ENCODE data around the gene SDE2.
"Not testable (repeated sequence)": the region's sequence is repeated elsewhere in the genome, so short reads cannot be mapped to it uniquely, and the experiment has no call there.

Gene SDE2

DNA sequence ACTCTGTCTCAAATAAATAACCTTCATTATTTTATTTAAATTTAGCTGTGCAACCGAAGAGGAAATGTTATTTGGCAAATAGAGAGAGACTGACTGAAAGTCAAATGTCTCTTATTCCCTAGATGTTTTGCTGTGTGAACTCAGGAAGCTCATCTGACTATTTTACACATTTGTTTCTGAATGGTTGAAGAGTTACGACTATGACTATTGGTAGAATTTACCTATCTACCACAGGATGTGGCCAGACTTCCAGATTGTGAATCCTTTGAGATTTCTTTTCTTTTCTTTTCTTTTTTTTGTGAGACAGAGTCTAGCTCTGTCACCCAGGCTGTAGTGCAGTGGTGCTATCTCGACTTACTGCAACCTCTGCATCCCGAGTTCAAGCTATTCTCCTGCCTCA lies 5.3 kb upstream of the SDE2 start:
- DNase-seq, result no peak

GRCh38 chr1:226003502-226004170 lies 4.5 kb upstream of the SDE2 start:
- DNase-seq, result no peak

GRCh38 chr1:226002667-226003501 lies 3.7 kb upstream of the SDE2 start:
- peak; percentile 44 for DNase-seq

- peak; percentile 15 for DNase-seq
These were observed 3.0 kb upstream of the SDE2 start for GRCh38 chr1:226001963-226002666.

GRCh38 chr1:226001088-226001487 lies 1.9 kb upstream of the SDE2 start:
- no peak for DNase-seq

GRCh38 chr1:226000493-226001081 lies 1.4 kb upstream of the SDE2 start:
- not testable (repeated sequence) for DNase-seq

DNA sequence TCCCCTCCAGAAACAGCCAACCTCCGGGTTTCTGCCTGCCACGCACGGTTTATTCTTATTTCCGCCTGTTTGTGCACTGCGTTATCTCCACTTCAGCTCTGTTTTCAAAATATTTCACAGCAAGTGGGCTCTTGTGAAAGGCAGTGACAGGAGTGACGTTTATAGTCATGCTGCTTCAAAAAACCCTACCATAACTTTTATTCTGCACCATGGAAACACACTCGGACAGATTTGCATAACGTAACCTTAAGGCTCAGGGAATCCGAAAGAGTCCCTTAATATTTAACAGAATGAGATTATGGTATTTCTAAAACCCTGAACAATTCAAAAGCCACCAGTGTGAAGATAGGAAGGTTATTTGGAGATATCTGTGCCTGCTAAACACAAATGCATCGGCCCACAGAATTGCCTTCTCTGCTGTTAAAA lies 782 bp upstream of the SDE2 start:
- no peak for DNase-seq

DNA sequence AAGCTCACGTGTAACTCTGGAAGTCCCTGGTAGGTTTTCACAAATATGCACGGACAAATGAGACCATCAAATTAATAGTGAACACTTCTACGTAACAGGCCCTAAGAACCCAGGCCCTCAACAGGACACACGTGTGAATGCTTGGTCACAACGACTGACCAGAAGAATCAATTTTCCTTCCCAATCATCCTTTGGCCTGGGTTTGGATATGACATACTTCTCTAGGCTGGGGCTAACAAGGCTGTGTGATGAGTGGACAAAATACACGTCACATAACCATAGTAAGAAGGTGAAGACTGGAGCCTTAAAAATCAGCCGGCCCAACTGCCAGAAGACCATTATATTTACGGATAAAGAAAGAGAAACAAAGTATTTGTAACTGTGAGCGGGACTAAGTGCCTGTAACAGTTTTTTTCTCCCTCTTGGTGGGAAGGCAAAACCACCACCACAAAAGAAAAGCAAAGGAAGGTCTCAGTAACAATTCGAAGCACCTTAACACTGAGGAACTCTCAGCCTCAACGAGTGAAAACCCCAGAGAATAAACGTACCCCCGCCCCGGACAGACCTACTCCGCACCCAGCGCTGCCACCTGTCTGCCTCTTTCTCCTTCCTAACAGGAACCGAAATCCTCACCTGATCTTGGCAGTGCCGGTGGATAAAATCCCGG lies 450 bp downstream of the SDE2 start:
- DNase-seq, result no peak

- DNase-seq, result no peak
These were observed 2.1 kb downstream of the SDE2 start for GRCh38 chr1:225996946-225997545.

- DNase-seq, result no peak
These were observed 3.0 kb downstream of the SDE2 start for GRCh38 chr1:225995919-225996864.

GRCh38 chr1:225990705-225991464 lies 8.3 kb downstream of the SDE2 start:
- no peak for DNase-seq

DNA sequence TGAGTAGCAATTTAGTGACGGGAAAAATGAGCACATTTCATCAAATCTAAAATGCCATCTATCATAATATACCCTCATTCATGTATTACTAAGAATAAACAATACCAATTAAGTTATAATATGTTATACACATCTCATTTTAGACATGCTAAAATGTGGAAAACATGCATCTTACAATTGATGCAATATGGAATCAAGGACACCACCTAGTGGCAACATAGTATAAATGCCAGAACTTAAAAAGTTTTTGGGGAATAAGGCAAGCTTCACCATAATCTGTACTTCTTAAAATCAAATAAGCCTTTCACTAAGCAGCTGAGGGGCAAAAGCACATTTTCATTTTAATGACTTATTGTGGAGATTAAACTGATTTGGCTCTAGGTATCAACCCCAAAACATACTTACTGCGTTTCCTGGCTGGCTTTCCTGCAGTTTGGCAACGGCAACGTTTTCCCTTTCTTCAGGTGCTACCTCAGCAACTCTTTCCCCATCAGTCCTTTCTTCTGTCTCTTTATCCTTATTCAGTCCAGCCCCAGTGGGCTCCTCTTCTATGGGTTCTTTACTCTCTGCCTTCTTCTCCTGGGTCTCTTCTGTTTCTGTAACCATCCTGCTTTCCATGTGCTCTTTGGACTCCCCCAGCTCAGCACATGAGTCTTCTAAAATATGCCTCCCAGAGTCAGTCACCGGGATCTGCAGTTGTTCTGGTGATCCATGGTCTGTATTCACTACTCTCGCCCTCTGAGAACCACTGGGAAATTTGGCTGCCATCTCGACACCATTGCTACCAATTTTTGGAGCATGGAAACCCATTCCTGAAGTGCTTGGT lies 11.4 kb downstream of the SDE2 start:
- DNase-seq, result peak; percentile 35

- DNase-seq, result no peak
These were observed 17.4 kb downstream of the SDE2 start for GRCh38 chr1:225981714-225982113.

GRCh38 chr1:225980005-225980836 lies 18.9 kb downstream of the SDE2 start:
- no peak for DNase-seq

DNA sequence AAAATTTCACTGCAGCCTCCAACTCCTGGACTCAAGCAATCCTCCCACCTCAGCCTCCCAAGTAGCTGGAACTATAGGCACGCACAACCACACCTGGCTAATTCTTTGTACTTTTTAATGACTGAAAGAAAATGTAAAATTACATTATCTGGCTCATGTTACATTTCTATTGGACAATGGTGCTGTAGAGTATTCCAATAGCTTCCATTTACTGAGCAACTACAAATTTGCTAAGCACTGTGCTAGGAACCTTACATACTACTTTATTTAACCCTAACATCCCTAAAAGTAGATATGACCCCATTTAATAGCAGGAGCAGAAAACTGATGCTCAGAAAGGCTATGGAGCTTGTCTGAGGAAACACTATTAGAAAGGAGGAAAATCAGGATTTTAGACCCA lies 19.7 kb downstream of the SDE2 start:
- no peak for DNase-seq

GRCh38 chr1:225977937-225978748 lies 21.0 kb downstream of the SDE2 start:
- no peak for DNase-seq

- DNase-seq, result not testable (repeated sequence)
These were observed 24.0 kb downstream of the SDE2 start for GRCh38 chr1:225975146-225975545.

- DNase-seq, result no peak
These were observed 24.7 kb downstream of the SDE2 start for GRCh38 chr1:225974454-225974853.
